Osteoblast (primary cell): Measurements from ENCODE around the gene RPL38. TPM values are rescaled to one million over a fixed set of nuclear protein-coding genes. Genes with fewer than 3 reads are reported as not detected.

Experiments
- DNase-seq: peaks from one replicate; pipeline ENCODE4 v3.0.0; 2011; ENCODE audit warnings: low spot score, mixed read lengths; ENCODE audit not compliant: insufficient read length; ENCODE audit errors: missing footprints
- H2AFZ ChIP-seq: 2 replicates; pipeline ENCODE4 v1.6.0; 2011; ENCODE audit warnings: mild to moderate bottlenecking, low read length
- H3K27ac ChIP-seq: 2 replicates; pipeline ENCODE4 v1.5.1; 2011; ENCODE audit warnings: mild to moderate bottlenecking, low read depth, low read length, moderate library complexity
- H3K27me3 ChIP-seq: 2 replicates; pipeline ENCODE4 v1.6.0; 2012; ENCODE audit warnings: mild to moderate bottlenecking, control low read depth, inconsistent platforms, low read length, moderate library complexity; ENCODE audit not compliant: insufficient read depth
- H3K36me3 ChIP-seq: 2 replicates; pipeline ENCODE4 v1.5.1; 2011; ENCODE audit warnings: mild to moderate bottlenecking, low read length, control low read depth, moderate library complexity; ENCODE audit not compliant: insufficient read depth
- H3K4me1 ChIP-seq: 2 replicates; pipeline ENCODE4 v1.5.1; 2011; ENCODE audit warnings: mild to moderate bottlenecking, low read length, control low read depth, moderate library complexity; ENCODE audit not compliant: insufficient read depth
- H3K4me2 ChIP-seq: 2 replicates; pipeline ENCODE4 v1.6.0; 2011; ENCODE audit warnings: mild to moderate bottlenecking, low read length; ENCODE audit not compliant: insufficient read depth
- H3K4me3 ChIP-seq: fragments of 200-600 bp; sonication (generic); 3 replicates; pipeline ENCODE4 v1.5.1; 2012; ENCODE audit warnings: mild to moderate bottlenecking, low read length, inconsistent platforms; ENCODE audit not compliant: insufficient read depth
- H3K79me2 ChIP-seq: 2 replicates; pipeline ENCODE4 v1.6.0; 2012; ENCODE audit warnings: mild to moderate bottlenecking, low read length, control low read depth, inconsistent platforms; ENCODE audit not compliant: insufficient read depth
- H3K9me3 ChIP-seq: 2 replicates; pipeline ENCODE4 v1.5.1; 2011; ENCODE audit warnings: low read depth, low read length, control low read depth
- H4K20me1 ChIP-seq: 2 replicates; pipeline ENCODE4 v1.6.0; 2012; ENCODE audit warnings: mild to moderate bottlenecking, low read length, control low read depth; ENCODE audit not compliant: insufficient read depth
- CTCF ChIP-seq: IDR thresholded peaks from 2 replicates; pipeline ENCODE4 v1.5.1; 2011; ENCODE audit warnings: mild to moderate bottlenecking, low read depth, low read length, moderate library complexity; ENCODE audit errors: extremely low read depth
- total RNA-seq: library from RNA; depleted of rRNA; stranded (reverse); fragments of >200 nt; gene quantifications from 2 replicates; pipeline ENCODE4 v1.2.3, GENCODE V29; 2012

Gene RPL38
- total RNA-seq, 1 donor, result 470 TPM

GRCh38 chr17:74222399-74222798 is 18.9 kb downstream of the RPL38 start:
- DNase-seq, result no peak
- Histone ChIP-seq H4K20me1 (no peaks in the 10 kb centered on the region), H3K36me3 (no peaks in the 10 kb centered on the region), H3K27ac (no peak overlapping the region), H2AFZ (no peak overlapping the region), H3K4me3 (no peak overlapping the region), H3K4me1 (no peaks in the 10 kb centered on the region), H3K4me2 (no peak overlapping the region), H3K27me3 (no peaks in the 10 kb centered on the region), H3K9me3 (no peaks in the 10 kb centered on the region), H3K79me2 (no peaks in the 10 kb centered on the region)
- no peak for TF ChIP-seq CTCF

- no peaks in the 10 kb centered on the region for H3K4me1 ChIP-seq
Observed at GRCh38 chr17:74223901-74224300, 20.4 kb downstream of the RPL38 start.

GRCh38 chr17:74224959-74225725 is 21.7 kb downstream of the RPL38 start:
- Histone ChIP-seq H3K9me3 (no peaks in the 10 kb centered on the region), H3K4me3 (no peak overlapping the region), H3K4me1 (no peaks in the 10 kb centered on the region), H3K79me2 (no peaks in the 10 kb centered on the region), H4K20me1 (no peaks in the 10 kb centered on the region), H3K27me3 (no peaks in the 10 kb centered on the region), H2AFZ (no peak overlapping the region), H3K27ac (no peak overlapping the region), H3K36me3 (no peaks in the 10 kb centered on the region), H3K4me2 (no peak overlapping the region)
- TF ChIP-seq CTCF, result no peak
- peak; percentile 41 for DNase-seq

More at GRCh38 chr17:74223901-74224300, 20.4 kb downstream of the RPL38 start:
- Histone ChIP-seq H3K27ac (no peak overlapping the region), H3K36me3 (no peaks in the 10 kb centered on the region), H3K4me3 (no peak overlapping the region), H3K4me2 (no peak overlapping the region), H4K20me1 (no peaks in the 10 kb centered on the region), H3K9me3 (no peaks in the 10 kb centered on the region), H3K79me2 (no peaks in the 10 kb centered on the region), H3K27me3 (no peaks in the 10 kb centered on the region), H2AFZ (no peak overlapping the region)
- DNase-seq, result no peak
- TF ChIP-seq CTCF, result no peak

- H3K9me3 ChIP-seq, result no peaks in the 10 kb centered on the region
- DNase-seq, result no peak
- H3K4me3 ChIP-seq, result no peak overlapping the region
- H3K27me3 ChIP-seq, result no peaks in the 10 kb centered on the region
- H4K20me1 ChIP-seq, result no peaks in the 10 kb centered on the region
- no peak overlapping the region for H3K4me2 ChIP-seq
- TF ChIP-seq CTCF, result no peak
- H3K27ac ChIP-seq, result no peak overlapping the region
- H3K79me2 ChIP-seq, result no peaks in the 10 kb centered on the region
- H3K4me1 ChIP-seq, result no peaks in the 10 kb centered on the region
- no peaks in the 10 kb centered on the region for H3K36me3 ChIP-seq
- H2AFZ ChIP-seq, result no peak overlapping the region
Observed at GRCh38 chr17:74226252-74226651, 22.8 kb downstream of the RPL38 start.
